Thyroid gland (tissue), 4 donors: ENCODE results near the gene CREB5. TPM values are rescaled to one million over a fixed set of nuclear protein-coding genes. Genes with fewer than 3 reads are reported as not detected.

Source experiments
- DNase-seq, 2 donors: peaks; one replicate each; pipeline ENCODE4 v3.0.0-alpha.2; 2019
- H3K27ac ChIP-seq, 3 donors: fragments of 200-600 bp; sonication (generic); 1 replicate in 2 of 3; 2 replicates in 1 of 3; pipeline ENCODE4 v1.5.1; 2016 to 2019; ENCODE audit warnings: mild to moderate bottlenecking in 1 of 3, moderate library complexity in 1 of 3
- H3K27me3 ChIP-seq: fragments of 200-600 bp; sonication (generic); one replicate; pipeline ENCODE4 v1.5.1; 2019
- H3K36me3 ChIP-seq, 2 donors: fragments of 200-600 bp; sonication (generic); one replicate each; pipeline ENCODE4 v1.5.1; 2016 to 2019
- H3K4me1 ChIP-seq, 2 donors: fragments of 200-600 bp; sonication (generic); one replicate each; pipeline ENCODE4 v1.5.1; 2017 to 2019
- H3K4me3 ChIP-seq, 3 donors: fragments of 200-600 bp; sonication (generic); replicated peaks in 1 of 3; 1 replicate in 2 of 3; 2 replicates in 1 of 3; pipeline ENCODE4 v1.5.1; 2016; ENCODE audit warnings: mild to moderate bottlenecking in 1 of 3
- H3K9me3 ChIP-seq: fragments of 200-600 bp; sonication (generic); one replicate; pipeline ENCODE4 v1.5.1; 2017
- POLR2A ChIP-seq, 2 donors: fragments of 450-650 bp; IDR thresholded peaks; one replicate each; pipeline ENCODE4 v1.6.1; 2017; ENCODE audit warnings: antibody characterized with exemption in 2 of 2, mild to moderate bottlenecking in 2 of 2, moderate library complexity in 1 of 2
- WGBS, 2 donors: methylation state at CpG; one replicate each; pipeline ENCODE4 v1.1.5; 2017; 5-methylcytosine and 5-hydroxymethylcytosine counted together
- intact Hi-C: fragments of 100-400 bp; cut with DNase I; formaldehyde crosslinking; loops from one replicate; pipeline ENCODE4 v1.15.1; 2023
- total RNA-seq, 4 donors: library from RNA; depleted of rRNA; stranded (reverse); fragments of >200 nt; gene quantifications; one replicate each; pipeline ENCODE4 v1.2.3, GENCODE V29; 2016
- TF ChIP-seq, protein P1 (sequence below), 6 experiments: fragments of 200-600 bp in 3 of 6; fragments of 450-650 bp in 3 of 6; sonication (generic) in 3 of 6; IDR thresholded peaks; one replicate each; pipeline ENCODE4 v1.5.1; 2016 to 2019; ENCODE audit warnings: antibody characterized with exemption in 6 of 6, mild to moderate bottlenecking in 2 of 6, inconsistent platforms in 1 of 6, moderate library complexity in 1 of 6

The CREB5 gene
- total RNA-seq, 4 donors from 2014 or later, result 2.5 to 13.6 (median 6.5) TPM

DNA sequence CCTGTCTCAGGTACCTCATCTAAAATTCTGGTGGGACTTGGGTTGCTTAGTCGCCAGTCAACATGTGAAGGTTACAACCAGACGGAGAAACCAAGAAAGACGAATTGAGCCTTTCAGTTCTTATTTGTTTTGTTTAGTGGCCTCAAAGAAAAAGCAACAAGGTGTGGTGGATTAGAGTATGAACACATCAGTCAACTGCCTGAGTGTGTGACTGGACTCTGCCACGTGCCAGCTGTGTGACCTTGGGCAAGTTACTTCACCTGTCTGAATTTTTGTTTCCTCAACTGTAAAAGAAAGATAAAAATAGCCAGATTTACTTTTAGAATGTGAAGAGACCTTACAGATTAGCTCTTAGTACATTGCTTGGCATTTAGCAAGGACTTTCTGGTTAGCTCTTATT lies 259.2 kb downstream of the CREB5 start:
- 93% methylated on average over 4 of the region's 4 CpGs for WGBS, 2 donors
- H3K4me3 ChIP-seq, result no peak overlapping the region
- H3K27ac ChIP-seq, result no peak overlapping the region
- intact Hi-C loops, result no loop called here
- no peaks in the 10 kb centered on the region for H3K36me3 ChIP-seq
- H3K27me3 ChIP-seq, result no peaks in the 10 kb centered on the region
- H3K9me3 ChIP-seq, result no peaks in the 10 kb centered on the region
- TF ChIP-seq, protein P1, sequence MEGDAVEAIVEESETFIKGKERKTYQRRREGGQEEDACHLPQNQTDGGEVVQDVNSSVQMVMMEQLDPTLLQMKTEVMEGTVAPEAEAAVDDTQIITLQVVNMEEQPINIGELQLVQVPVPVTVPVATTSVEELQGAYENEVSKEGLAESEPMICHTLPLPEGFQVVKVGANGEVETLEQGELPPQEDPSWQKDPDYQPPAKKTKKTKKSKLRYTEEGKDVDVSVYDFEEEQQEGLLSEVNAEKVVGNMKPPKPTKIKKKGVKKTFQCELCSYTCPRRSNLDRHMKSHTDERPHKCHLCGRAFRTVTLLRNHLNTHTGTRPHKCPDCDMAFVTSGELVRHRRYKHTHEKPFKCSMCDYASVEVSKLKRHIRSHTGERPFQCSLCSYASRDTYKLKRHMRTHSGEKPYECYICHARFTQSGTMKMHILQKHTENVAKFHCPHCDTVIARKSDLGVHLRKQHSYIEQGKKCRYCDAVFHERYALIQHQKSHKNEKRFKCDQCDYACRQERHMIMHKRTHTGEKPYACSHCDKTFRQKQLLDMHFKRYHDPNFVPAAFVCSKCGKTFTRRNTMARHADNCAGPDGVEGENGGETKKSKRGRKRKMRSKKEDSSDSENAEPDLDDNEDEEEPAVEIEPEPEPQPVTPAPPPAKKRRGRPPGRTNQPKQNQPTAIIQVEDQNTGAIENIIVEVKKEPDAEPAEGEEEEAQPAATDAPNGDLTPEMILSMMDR (IDR thresholded peaks at IDR 0.05), result no peak
- no peak for TF ChIP-seq POLR2A (IDR thresholded peaks at IDR 0.05)
- no peaks in the 10 kb centered on the region for H3K4me1 ChIP-seq
- no peak for DNase-seq

DNA sequence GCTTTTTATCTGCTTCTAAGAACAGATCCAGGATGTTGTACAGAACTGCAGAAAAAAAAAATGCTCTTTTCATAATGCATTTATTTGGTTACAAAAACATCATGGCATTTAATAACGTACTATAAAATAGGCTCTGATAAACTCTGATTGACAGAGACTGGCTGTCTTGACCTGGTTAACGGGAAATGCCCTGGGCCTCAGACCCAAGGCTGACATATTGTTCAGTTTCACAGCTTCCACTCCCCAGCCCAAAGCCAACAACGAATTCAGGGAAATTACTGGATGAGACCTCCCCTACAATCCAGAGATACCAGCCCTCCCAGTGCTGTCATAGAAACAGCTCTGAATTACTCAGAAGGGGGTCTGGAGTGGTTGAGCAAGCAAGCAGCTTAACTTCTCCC lies 260.1 kb downstream of the CREB5 start:
- no peak for DNase-seq
- H3K4me1 ChIP-seq, result no peaks in the 10 kb centered on the region
- intact Hi-C loops, result no loop called here
- WGBS, 2 donors, result 75 to 93% methylated on average over 3 of the region's 3 CpGs
- no peaks in the 10 kb centered on the region for H3K36me3 ChIP-seq
- H3K27me3 ChIP-seq, result no peaks in the 10 kb centered on the region
- H3K9me3 ChIP-seq, result no peaks in the 10 kb centered on the region
- no peak overlapping the region for H3K27ac ChIP-seq
- H3K4me3 ChIP-seq, result no peak overlapping the region
- TF ChIP-seq, protein P1 (IDR thresholded peaks at IDR 0.05), result no peak
- no peak for TF ChIP-seq POLR2A (IDR thresholded peaks at IDR 0.05)

DNA sequence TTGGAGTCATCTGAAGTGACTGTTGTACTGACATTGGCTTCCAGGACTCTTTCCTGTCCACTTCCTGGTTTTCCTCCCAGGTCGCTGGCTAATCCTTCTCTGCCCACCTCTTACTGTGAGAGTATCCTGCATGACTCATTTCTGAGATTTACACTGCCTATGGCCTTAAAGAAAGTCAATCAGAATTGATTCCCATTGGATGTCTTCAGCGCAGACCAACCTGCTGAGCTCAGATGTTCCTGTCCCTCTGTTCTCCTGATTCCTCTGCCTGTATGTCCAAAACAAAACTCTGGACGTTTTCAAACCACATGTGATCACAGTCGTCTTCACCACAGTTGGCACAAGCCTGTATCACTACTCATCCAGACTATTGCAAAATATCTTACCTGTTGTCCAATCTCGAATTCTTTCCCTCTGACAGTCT lies 262.1 kb downstream of the CREB5 start:
- no peak overlapping the region for H3K4me3 ChIP-seq
- no peaks in the 10 kb centered on the region for H3K9me3 ChIP-seq
- DNase-seq, result no peak
- no peak overlapping the region for H3K27ac ChIP-seq
- intact Hi-C loops, result no loop called here
- 70 to 74% methylated on average over 5 of the region's 5 CpGs for WGBS, 2 donors
- H3K27me3 ChIP-seq, result no peaks in the 10 kb centered on the region
- TF ChIP-seq POLR2A (IDR thresholded peaks at IDR 0.05), result no peak
- TF ChIP-seq, protein P1 (IDR thresholded peaks at IDR 0.05), result no peak
- H3K4me1 ChIP-seq, result no peaks in the 10 kb centered on the region
- no peaks in the 10 kb centered on the region for H3K36me3 ChIP-seq

DNA sequence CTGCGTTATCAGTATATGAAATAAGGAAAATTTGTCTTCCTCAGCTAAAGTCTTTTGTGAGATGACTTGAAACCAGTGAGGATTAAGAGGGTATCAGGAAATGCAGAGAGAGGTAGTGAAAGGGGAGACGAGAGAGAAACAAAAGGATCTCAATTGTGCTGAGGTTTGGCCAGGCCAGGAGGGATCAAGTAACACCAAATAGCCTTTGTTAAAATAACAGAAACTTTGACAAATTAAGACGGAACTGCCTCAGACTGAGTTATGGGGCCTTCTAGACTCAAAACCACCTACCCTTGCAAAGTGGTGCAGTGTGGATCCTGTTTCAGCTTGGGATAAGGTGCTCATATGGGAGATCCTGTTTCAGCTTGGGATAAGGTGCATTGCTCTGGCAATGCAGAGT lies 263.1 kb downstream of the CREB5 start:
- H3K27ac ChIP-seq, result no peak overlapping the region
- intact Hi-C loops, result no loop called here
- H3K9me3 ChIP-seq, result no peaks in the 10 kb centered on the region
- 91% methylated on average over 3 of the region's 3 CpGs for WGBS, 2 donors
- no peak for TF ChIP-seq POLR2A (IDR thresholded peaks at IDR 0.05)
- TF ChIP-seq, protein P1 (IDR thresholded peaks at IDR 0.05), result no peak
- H3K4me3 ChIP-seq, result no peak overlapping the region
- no peaks in the 10 kb centered on the region for H3K4me1 ChIP-seq
- H3K36me3 ChIP-seq, result no peaks in the 10 kb centered on the region
- H3K27me3 ChIP-seq, result no peaks in the 10 kb centered on the region
- no peak for DNase-seq

DNA sequence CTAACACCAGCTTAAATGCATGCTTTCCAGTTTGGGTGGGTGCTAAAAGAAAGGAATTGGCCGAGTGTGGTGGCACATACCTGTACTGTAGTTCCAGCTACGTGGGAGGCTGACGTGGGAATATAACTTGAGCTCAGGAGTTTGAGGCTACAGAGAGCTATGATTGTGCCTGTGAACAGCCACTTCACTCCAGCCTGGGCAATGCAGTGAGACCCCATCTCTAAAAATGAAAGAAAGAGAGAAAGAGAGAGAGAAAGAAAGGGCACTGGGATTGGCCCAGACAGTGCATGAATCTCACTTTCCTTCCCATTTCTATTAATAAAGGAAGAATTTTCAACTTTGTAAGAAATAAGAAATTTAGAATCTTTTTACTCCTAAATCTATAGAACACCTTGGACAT lies 265.4 kb downstream of the CREB5 start:
- Histone ChIP-seq H3K27me3 (no peaks in the 10 kb centered on the region), H3K4me1 (no peaks in the 10 kb centered on the region), H3K36me3 (no peaks in the 10 kb centered on the region), H3K4me3 (no peak overlapping the region), H3K9me3 (no peaks in the 10 kb centered on the region), H3K27ac (no peak overlapping the region)
- intact Hi-C loops, result no loop called here
- no peak for TF ChIP-seq POLR2A (IDR thresholded peaks at IDR 0.05)
- TF ChIP-seq, protein P1 (IDR thresholded peaks at IDR 0.05), result no peak
- DNase-seq, result no peak
- 97 to 98% methylated on average over 3 of the region's 3 CpGs for WGBS, 2 donors
